Activated T-helper 1 cell treated with anti-CD3 and anti-CD28 coated beads, Interleukin-12 subunit alpha, Interleukin-12 subunit beta, Interleukin-2, Interleukin-4 antibody, amounts not matched to agents 30 ng/mL and 10 ng/mL and 1 ng/mL, durations not matched to agents 14 hours and 24 hours and 36 hours (primary cell): ENCODE data around the gene GOLPH3. TPM values are rescaled to one million over a fixed set of nuclear protein-coding genes. Genes with fewer than 3 reads are reported as not detected.
A peak's percentile ranks its signal among the peaks of the same experiment; 100 is the strongest.
"Not testable (repeated sequence)": the region's sequence is repeated elsewhere in the genome, so short reads cannot be mapped to it uniquely, and the experiment has no call there.

ENCODE experiments used
- DNase-seq: peaks from one replicate; pipeline ENCODE4 v3.0.0; 2021; ENCODE audit warnings: low spot score
- H3K27ac Mint-ChIP-seq: one replicate; pipeline ENCODE4 v1.8.0; 2021; ENCODE audit warnings: mild to moderate bottlenecking, mixed read lengths
- H3K27me3 Mint-ChIP-seq: one replicate; pipeline ENCODE4 v1.8.0; 2022; ENCODE audit warnings: mild to moderate bottlenecking, moderate library complexity, mixed read lengths; ENCODE audit not compliant: insufficient read depth
- H3K36me3 Mint-ChIP-seq: one replicate; pipeline ENCODE4 v1.8.0; 2021; ENCODE audit warnings: low read depth, mixed read lengths
- H3K4me1 Mint-ChIP-seq: one replicate; pipeline ENCODE4 v1.8.0; 2021; ENCODE audit warnings: low read depth, mixed read lengths
- H3K4me3 Mint-ChIP-seq: one replicate; pipeline ENCODE4 v1.8.0; 2021; ENCODE audit warnings: mild to moderate bottlenecking, moderate library complexity, mixed read lengths
- H3K9me3 Mint-ChIP-seq: one replicate; pipeline ENCODE4 v1.8.0; 2021; ENCODE audit warnings: mixed read lengths
- intact Hi-C: fragments of 100-400 bp; cut with micrococcal nuclease; formaldehyde crosslinking; loops from one replicate; pipeline ENCODE4 v1.15.1; 2024
- total RNA-seq: library from RNA; stranded (reverse); gene quantifications from 2 replicates; pipeline ENCODE4 v1.2.3, GENCODE V29; 2022

GOLPH3 gene
- total RNA-seq, 1 donor from 2014 or later = 85.1 TPM

DNA sequence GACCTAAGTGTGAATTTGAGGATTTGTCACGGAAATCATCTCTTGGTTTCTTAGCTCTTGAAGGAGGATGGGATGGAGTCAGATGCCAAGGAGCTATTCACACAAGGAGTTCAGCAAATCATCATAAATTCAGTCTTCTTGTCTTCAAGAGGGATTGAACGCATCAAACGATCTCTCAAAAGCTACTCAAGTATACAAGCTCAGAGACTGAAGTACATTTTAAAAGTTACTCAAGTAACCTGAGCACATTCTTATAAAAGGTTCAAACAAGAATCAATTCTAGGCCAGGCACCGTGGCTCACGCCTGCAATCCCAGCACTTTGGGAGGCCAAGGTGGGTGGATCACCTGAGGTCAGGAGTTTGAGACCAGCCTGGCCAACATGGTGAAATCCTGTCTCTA is 21.1 kb upstream of the GOLPH3 start:
- no peak for DNase-seq
- Mint-ChIP-seq H3K27me3 (peaks cover 9% of the 10 kb centered on the region), H3K27ac (no peak overlapping the region), H3K4me3 (no peak overlapping the region), H3K36me3 (no peaks in the 10 kb centered on the region), H3K4me1 (no peaks in the 10 kb centered on the region), H3K9me3 (no peaks in the 10 kb centered on the region)
- intact Hi-C loops = no loop called here

DNA sequence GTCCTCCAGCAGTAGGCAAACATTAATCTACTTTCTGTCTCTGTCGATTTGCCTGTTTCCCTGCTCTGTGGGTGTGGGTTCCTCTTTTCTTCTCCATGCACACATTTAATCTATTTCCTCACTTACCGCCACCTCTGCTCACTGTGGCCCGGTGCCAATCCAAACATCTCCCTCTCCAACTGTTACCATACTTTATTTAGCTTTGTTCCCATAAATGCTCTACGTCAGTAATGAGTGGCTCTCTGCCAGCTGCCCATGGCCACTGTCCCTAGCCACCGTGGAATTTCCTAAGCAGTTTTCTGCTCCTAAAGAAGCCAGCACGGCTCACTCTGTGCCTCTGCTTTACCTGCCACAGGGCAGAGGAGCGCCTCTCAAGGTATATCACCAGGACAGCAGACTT is 19.5 kb upstream of the GOLPH3 start:
- Mint-ChIP-seq H3K27ac (no peak overlapping the region), H3K36me3 (no peaks in the 10 kb centered on the region), H3K27me3 (peaks cover 9% of the 10 kb centered on the region), H3K9me3 (no peaks in the 10 kb centered on the region), H3K4me1 (no peaks in the 10 kb centered on the region), H3K4me3 (no peak overlapping the region)
- no peak for DNase-seq
- intact Hi-C loops = no loop called here

DNA sequence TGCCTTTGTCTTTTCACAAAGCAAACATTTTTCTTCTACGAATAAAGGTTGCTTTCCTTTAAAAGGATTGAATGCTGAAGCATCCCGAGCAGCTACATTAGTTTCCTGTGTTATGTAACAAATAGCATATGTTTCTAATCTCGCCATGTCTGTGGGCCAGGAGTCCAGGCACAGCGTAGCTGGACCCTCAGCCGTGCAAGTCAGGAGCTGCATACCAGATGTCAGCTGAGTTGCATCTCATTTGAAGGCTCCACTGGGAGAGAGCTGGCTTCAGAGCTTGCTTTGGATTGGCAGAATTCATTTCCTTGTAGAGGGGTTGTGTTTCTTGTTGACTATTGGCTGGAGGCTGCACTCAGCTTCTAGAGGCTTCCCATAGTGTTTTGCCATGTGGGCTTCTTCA is 16.0 kb upstream of the GOLPH3 start:
- intact Hi-C loops = no loop called here
- Mint-ChIP-seq H3K4me1 (no peaks in the 10 kb centered on the region), H3K27me3 (peaks cover 9% of the 10 kb centered on the region), H3K4me3 (no peak overlapping the region), H3K27ac (no peak overlapping the region), H3K9me3 (peaks cover 7% of the 10 kb centered on the region), H3K36me3 (no peaks in the 10 kb centered on the region)
- DNase-seq = no peak

DNA sequence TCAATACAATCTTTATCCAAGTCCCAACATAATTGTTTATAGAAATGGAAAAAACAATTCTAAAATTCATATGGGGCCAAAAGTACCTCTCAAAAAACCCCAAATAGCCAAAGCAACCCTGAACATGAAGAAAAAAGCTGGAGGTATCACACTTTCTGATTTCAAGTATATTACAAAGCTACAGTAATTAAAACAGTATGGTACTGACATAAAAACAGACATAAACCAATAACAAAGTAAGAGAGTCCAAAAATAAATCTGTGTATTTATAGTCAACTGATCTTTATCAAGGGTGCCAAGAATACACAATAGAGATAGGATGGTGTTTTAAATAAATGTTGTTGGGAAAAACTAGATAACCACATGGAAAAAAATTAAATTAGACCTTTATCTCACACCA is 13.6 kb upstream of the GOLPH3 start:
- no peaks in the 10 kb centered on the region for H3K36me3 Mint-ChIP-seq
- H3K27me3 Mint-ChIP-seq = no peaks in the 10 kb centered on the region
- intact Hi-C loops = no loop called here
- peaks cover 6% of the 10 kb centered on the region for H3K4me1 Mint-ChIP-seq
- H3K27ac Mint-ChIP-seq = no peak overlapping the region
- H3K9me3 Mint-ChIP-seq = peaks cover 7% of the 10 kb centered on the region
- H3K4me3 Mint-ChIP-seq = no peak overlapping the region
- no peak for DNase-seq

DNA sequence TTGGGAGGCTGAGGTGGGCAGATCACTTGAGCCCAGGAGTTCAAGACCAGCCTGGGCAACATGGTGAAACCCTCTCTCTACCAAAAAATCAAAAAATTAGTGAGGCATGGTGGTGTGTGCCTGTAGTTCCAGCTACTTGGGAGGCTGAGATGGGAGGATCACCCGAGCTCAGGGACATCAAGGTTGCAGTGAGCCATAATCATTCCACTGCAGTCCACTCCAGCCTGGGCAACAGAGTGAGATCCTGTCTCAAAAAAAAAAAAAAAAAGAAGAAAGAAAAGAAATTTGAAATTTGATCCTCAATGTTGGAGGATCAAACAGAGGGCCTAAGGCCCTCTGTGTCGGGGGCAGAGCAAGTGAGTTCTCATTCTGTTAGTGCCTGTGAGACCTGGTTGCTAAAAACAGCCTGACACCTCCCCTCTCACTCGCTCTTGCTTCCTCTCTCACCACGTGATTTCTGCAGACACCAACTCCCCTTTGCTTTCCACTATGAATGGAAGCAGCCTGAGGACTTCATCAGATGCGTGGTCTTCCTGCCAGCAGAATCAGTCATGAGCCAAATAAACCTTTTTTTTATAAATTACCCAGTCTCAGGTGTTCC is 8.4 kb upstream of the GOLPH3 start:
- peaks cover 7% of the 10 kb centered on the region for H3K4me1 Mint-ChIP-seq
- DNase-seq = no peak
- no peak overlapping the region for H3K4me3 Mint-ChIP-seq
- no peak overlapping the region for H3K27ac Mint-ChIP-seq
- peaks cover 4% of the 10 kb centered on the region for H3K27me3 Mint-ChIP-seq
- peaks cover 1% of the 10 kb centered on the region for H3K9me3 Mint-ChIP-seq
- intact Hi-C loops = no loop called here
- no peaks in the 10 kb centered on the region for H3K36me3 Mint-ChIP-seq

DNA sequence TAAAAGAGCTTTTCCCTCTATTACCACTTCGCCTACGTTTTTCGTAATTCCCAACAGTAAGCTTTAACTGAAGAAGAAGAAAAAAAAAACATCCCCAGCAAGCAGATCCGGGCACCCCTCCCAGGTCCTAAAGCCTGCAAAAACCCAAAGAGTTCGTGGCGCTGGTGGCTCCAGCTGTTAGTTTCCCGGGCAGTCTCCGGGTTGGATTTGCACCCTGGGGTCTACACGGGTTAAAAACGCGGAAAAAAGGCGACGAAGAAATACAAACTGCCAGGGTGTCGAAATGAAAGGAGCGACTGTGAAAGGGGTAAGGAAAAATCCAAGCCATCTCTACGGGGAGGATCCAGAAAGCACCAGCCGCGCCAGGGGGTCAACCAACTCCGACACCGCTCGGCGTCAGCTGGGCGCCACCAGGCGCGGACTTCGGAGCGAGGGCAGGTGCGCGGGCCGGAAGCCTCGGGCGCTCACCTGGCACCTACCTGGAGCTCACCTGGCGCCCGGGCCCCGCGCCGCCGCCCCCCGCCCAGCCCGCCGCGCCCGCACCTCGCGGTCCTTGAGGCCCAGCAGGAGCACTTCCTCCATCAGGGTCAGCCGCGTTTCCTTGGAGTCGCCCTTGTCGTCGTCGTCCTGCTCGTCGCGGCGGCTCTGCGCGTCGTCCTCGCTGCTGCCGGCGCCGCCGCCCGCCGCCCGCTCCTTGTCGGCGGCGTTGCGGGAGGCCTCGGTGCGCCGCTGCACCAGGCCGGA is 680 bp downstream of the GOLPH3 start:
- intact Hi-C loops = loop anchor here (1.0 to 10.0 kb wide), 12 partner anchors 35 to 1267 kb away; partner anchors contain the start of genes C5orf22, DROSHA, MTMR12 and SUB1
- DNase-seq = peak; percentile 12
- Mint-ChIP-seq H3K4me3 (peak overlapping the region; percentile 99), H3K36me3 (peaks cover 29% of the 10 kb centered on the region), H3K27ac (peak overlapping the region; percentile 99), H3K4me1 (peaks cover 36% of the 10 kb centered on the region), H3K9me3 (no peaks in the 10 kb centered on the region), H3K27me3 (peaks cover 3% of the 10 kb centered on the region)

DNA sequence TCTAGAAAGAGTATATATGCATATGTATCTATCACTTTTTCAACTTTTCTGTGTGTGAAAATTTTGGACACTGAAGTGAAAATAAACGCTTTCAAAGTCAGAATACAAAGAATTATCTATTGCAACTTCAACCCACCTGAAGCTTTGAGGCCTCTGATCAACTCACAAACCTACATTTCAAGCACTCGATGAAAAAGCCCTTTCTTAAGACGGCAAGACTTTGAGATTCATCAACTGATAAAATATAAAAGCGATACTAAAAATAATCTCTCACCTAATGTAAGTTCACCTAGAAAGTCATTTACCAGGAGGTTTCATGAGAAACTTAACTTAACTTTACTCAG is 1.2 kb downstream of the GOLPH3 start:
- H3K4me1 Mint-ChIP-seq = peaks cover 40% of the 10 kb centered on the region
- H3K27me3 Mint-ChIP-seq = no peaks in the 10 kb centered on the region
- peak overlapping the region; percentile 99 for H3K27ac Mint-ChIP-seq
- no peak for DNase-seq
- peak overlapping the region; percentile 99 for H3K4me3 Mint-ChIP-seq
- H3K9me3 Mint-ChIP-seq = no peaks in the 10 kb centered on the region
- peaks cover 33% of the 10 kb centered on the region for H3K36me3 Mint-ChIP-seq
- intact Hi-C loops = loop anchor here (2.0 to 10.0 kb wide), 4 partner anchors 34 to 640 kb away; partner anchors contain the start of genes C5orf22 and DROSHA

DNA sequence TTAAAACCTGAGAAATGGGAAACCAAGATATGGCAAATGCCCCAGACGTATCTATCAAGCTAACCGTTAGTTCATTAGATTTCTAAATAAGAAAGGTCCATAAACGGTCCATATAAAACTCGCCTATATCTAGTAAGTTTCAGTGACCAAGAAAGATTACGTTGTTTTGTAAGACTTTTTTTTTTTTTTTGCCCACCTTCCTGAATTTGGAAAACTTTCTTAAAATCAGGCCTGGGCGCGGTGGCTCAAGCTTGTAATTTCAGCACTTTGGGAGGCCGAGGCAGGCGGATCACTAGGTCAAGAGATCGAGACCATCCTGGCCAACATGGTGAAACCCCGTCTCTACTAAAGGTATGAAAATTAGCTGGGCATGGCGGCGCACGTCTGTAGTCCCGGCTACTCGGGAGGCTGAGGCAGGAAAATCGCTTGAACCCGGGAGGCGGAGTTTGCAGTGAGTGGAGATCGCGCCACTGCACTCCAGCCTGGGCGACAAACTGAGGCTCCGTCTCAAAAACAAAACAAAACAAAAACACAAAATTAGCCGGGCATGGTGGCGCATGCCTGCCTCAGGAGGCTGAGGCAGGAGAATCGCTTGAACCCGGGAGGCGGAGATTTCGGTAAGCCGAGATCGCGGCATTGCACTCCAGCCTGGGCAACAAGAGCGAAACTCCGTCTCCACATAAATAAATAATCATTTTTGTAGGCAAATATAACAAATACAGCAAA is 1.8 kb downstream of the GOLPH3 start:
- peak overlapping the region; percentile 99 for H3K4me3 Mint-ChIP-seq
- peak overlapping the region; percentile 99 for H3K27ac Mint-ChIP-seq
- not testable (repeated sequence) for H3K27me3 Mint-ChIP-seq, H3K9me3 Mint-ChIP-seq
- peaks cover 40% of the 10 kb centered on the region for H3K4me1 Mint-ChIP-seq
- peak; percentile 21 for DNase-seq
- intact Hi-C loops = loop anchor here (2.0 to 10.0 kb wide), 4 partner anchors 34 to 640 kb away; partner anchors contain the start of genes C5orf22 and DROSHA
- peaks cover 35% of the 10 kb centered on the region for H3K36me3 Mint-ChIP-seq

DNA sequence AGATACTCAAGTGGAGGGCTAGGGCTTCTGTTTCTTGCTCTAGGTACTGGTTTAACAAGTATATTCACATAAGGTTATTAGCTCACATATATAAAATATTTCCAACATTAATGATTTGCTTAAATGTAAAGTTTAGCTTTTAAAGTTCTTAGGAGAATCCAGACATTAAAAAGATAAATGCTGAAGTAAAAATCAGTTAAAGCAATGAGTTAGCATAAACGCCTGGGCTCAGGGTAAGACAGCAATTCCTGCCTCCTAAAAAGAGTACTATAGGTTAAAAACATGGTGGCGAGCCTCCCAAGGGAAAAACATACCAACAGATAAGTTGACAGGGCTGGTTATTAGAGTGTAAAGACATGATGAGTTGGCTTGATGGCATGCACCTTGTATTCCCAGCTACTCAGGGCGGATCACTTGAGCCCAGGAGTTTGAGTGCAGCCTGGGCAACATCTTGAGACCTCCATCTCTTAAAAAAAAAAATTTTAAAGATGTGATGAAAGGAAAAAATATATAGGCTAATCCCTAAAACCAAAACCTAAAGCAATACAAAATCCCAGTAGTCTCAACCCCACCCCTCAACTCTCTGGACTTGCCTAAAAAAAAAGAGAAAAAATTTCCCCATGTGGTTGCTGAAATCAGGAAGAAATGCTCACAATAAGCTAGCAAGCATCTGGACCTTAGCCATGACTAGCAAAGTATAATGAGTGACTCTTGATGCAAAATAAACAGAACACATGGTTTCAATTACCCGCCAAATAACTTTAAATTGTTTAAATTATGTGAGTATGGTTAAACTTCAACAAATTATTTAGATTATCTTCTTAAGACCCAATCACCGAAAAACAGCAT is 3.6 kb downstream of the GOLPH3 start:
- Mint-ChIP-seq H3K27me3 (no peaks in the 10 kb centered on the region), H3K36me3 (peaks cover 38% of the 10 kb centered on the region), H3K9me3 (no peaks in the 10 kb centered on the region), H3K27ac (peak overlapping the region; percentile 7), H3K4me3 (peak overlapping the region; percentile 53), H3K4me1 (peaks cover 34% of the 10 kb centered on the region)
- intact Hi-C loops = loop anchor here (5.0 to 10.0 kb wide), 2 partner anchors 48 to 364 kb away; no protein-coding TSS in a partner anchor
- DNase-seq = no peak

DNA sequence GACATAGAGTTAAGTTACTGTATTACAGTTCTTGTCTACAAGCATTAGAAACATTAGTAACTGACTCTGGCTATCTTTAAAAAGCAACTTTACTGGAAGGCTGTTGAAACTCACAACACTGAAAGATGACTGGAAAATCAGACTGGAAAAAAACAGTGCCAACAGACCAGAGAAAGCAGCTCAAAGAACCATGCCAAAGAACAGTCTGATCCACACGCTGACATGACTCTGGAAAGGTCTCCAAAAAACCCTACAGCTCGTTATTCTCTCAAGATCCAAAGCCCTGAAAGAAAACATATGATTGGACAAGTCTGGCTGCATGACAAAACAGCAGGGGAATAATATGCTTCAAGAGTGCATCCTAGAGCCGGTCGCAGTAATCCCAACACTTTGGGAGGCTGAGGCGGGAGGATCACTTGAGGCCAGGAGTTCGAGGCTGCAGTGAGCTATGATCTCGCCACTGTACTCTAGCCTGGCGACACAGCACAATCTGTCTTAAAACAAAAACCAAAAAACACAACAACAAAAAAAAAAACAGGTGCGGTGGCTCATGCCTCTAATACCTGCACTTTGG is 5.6 kb downstream of the GOLPH3 start:
- H3K4me1 Mint-ChIP-seq = peaks cover 40% of the 10 kb centered on the region
- H3K36me3 Mint-ChIP-seq = peaks cover 41% of the 10 kb centered on the region
- no peak for DNase-seq
- no peak overlapping the region for H3K4me3 Mint-ChIP-seq
- intact Hi-C loops = no loop called here
- no peak overlapping the region for H3K27ac Mint-ChIP-seq
- H3K9me3 Mint-ChIP-seq = no peaks in the 10 kb centered on the region
- H3K27me3 Mint-ChIP-seq = no peaks in the 10 kb centered on the region

DNA sequence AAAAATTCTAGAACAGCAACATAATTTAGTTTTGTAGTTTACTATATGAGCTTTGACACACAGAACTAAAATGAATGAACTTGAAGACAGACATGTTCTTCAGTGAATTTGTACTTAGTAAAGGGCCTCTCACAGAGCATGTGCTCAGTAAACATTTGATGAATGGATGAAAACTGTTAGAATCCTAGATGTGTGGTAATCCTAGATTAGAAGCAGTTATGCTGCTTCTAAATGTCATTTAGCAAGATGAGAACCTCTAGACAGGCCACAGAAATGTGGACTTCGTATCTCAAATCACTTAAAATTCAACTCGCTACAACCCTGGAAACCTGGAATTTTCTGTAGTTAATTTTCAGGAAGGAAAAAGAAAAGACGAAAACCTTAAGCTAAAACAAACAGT is 8.5 kb downstream of the GOLPH3 start:
- no peak overlapping the region for H3K27ac Mint-ChIP-seq
- peaks cover 34% of the 10 kb centered on the region for H3K4me1 Mint-ChIP-seq
- H3K27me3 Mint-ChIP-seq = no peaks in the 10 kb centered on the region
- peaks cover 39% of the 10 kb centered on the region for H3K36me3 Mint-ChIP-seq
- no peak for DNase-seq
- H3K9me3 Mint-ChIP-seq = no peaks in the 10 kb centered on the region
- no peak overlapping the region for H3K4me3 Mint-ChIP-seq
- intact Hi-C loops = no loop called here

DNA sequence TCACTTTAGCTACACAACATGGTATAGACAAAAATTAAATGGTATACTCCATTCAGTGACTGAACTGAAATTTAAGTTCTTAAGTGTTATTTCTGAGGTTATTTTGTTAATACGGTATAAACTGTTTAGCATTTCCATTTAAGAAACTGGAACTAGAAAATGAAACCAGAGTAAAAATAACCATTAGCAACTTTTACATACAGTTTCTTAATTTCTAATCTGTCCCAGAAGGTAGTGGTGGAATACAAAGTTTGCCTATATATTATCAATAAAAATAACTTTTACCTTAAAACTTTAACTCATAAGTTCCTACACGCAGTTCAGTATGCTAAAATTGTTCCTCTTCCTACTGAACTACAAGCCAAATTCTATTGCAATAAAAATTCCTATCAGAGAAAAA is 10.3 kb downstream of the GOLPH3 start:
- Mint-ChIP-seq H3K27ac (peak overlapping the region; percentile 31), H3K27me3 (no peaks in the 10 kb centered on the region), H3K4me3 (no peak overlapping the region), H3K4me1 (peaks cover 18% of the 10 kb centered on the region), H3K36me3 (peaks cover 26% of the 10 kb centered on the region), H3K9me3 (no peaks in the 10 kb centered on the region)
- no peak for DNase-seq
- intact Hi-C loops = no loop called here
